ENCODE measurements around the gene AFAP1.
A peak's percentile ranks its signal among the peaks of the same experiment; 100 is the strongest.

The AFAP1 gene

DNA sequence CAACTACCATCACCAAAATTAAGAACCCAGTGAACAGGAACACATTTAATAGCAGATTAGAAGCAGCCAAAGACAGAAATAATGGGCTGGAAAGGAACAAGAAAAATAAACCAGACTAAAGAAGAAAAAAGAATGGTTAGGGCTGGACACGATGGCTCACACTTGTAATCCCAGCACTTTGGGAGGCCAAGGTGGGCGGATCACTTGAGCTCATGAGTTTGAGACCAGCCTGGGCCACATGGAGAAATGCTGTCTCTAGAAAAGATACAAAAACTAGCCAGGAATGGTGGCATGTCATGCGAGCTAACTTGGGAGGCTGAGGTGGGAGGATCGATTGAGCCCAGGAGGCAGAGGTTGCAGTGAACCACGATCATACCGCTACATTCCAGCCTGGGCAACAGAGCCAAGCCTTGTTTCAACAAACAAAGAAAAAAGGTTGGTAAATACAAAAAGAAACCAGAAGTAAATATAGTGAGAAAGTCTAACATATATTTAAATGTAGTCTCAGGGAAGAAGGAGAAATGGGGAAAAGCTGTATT lies 102.0 kb downstream of the AFAP1 start (continued):
- TF ChIP-seq, protein P1, sequence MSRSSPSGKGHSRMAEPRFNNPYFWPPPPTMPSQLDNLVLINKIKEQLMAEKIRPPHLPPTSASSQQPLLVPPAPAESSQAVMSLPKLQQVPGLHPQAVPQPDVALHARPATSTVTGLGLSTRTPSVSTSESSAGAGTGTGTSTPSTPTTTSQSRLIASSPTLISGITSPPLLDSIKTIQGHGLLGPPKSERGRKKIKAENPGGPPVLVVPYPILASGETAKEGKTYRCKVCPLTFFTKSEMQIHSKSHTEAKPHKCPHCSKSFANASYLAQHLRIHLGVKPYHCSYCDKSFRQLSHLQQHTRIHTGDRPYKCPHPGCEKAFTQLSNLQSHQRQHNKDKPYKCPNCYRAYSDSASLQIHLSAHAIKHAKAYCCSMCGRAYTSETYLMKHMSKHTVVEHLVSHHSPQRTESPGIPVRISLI (tag by site-specific recombination; IDR thresholded peaks at IDR 0.05): no peak
- no peak for TF ChIP-seq ZNF266 (tag by site-specific recombination; IDR thresholded peaks at IDR 0.05; ENCODE audit: low read depth)
- no peak for TF ChIP-seq HOXC10 (CRISPR knock-in tag; IDR thresholded peaks at IDR 0.05)

DNA sequence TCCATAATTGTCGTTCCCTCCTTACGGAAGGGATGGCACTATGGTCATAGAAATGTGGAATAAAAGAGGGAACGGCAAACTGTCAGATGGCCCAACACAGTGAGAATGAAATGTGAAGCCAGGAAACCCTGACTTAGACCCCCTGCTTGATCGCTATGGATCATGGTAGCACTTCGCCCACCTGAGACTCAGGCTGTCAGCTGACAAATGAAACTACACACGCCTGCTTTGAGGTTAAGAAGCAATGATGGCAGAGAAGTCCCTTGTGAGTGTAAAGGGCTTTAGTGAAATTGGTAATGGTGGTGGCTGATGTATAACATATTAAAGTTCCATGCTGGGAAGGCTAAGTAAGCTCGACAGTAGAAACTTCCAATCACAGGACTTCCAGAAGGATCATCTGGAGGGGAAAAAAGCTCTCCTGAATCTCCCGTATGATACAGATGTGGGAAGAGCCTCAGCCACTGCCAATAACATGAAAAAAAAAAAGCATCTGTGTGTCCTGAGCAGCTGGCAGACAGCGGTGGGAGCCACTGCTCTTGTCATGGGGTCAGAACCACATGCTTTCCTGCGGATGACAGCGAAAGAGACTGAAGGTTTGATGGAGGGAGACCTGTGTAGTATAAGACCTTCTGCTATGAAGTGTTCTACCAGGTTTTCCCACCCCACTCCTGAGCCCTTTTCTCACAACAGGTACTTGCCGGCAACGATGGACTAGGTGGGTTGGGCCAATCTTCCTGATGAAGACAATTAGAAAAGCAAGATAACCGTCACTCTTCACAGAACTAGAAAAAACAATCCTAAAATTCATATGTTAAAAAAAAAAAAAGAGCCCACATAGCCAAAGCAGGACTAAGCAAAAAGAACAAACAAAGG lies 107.6 kb downstream of the AFAP1 start:
- CTCF ChIA-PET: interaction anchor here (0.6 to 2.3 kb wide), 5 partner anchors 12 to 146 kb away, joined by 3 to 10 read pairs (median 5); no protein-coding TSS in a partner anchor
- no peak for TF ChIP-seq MYNN (tag by site-specific recombination; IDR thresholded peaks at IDR 0.05; ENCODE audit: borderline replicate concordance)
- TF ChIP-seq, protein P2, sequence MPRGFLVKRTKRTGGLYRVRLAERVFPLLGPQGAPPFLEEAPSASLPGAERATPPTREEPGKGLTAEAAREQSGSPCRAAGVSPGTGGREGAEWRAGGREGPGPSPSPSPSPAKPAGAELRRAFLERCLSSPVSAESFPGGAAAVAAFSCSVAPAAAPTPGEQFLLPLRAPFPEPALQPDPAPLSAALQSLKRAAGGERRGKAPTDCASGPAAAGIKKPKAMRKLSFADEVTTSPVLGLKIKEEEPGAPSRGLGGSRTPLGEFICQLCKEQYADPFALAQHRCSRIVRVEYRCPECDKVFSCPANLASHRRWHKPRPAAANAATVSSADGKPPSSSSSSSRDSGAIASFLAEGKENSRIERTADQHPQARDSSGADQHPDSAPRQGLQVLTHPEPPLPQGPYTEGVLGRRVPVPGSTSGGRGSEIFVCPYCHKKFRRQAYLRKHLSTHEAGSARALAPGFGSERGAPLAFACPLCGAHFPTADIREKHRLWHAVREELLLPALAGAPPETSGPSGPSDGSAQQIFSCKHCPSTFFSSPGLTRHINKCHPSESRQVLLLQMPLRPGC (tag by site-specific recombination; IDR thresholded peaks at IDR 0.05): no peak
- no peak for TF ChIP-seq ZNF239 (tag by site-specific recombination; IDR thresholded peaks at IDR 0.05)
- TF ChIP-seq ZNF707 (tag by site-specific recombination; IDR thresholded peaks at IDR 0.05): peak; percentile 65; the same call in 1 of the 2 replicates
- TF ChIP-seq ZNF768 (tag by site-specific recombination; IDR thresholded peaks at IDR 0.05): no peak
- Histone ChIP-seq H3K9me3 (ENCODE audit: control insufficient read depth, insufficient read depth, low read depth, low read length) (no peaks in the 10 kb centered on the region), H3K4me3 (ENCODE audit: low read depth, low read length) (no peak overlapping the region), H3K36me3 (ENCODE audit: control insufficient read depth in 2 of 2, insufficient read depth in 1 of 2, low read length in 2 of 2) (no peaks in the 10 kb centered on the region), H3K4me1 (ENCODE audit: control insufficient read depth, insufficient read depth, low read length) (no peaks in the 10 kb centered on the region), H3K27ac (ENCODE audit: extremely low read depth, low read depth, low read length) (no peak overlapping the region)
- POLR2A ChIA-PET: interaction anchor here (0.6 kb wide), 1 partner anchor 39 kb away, joined by 3 read pairs; no protein-coding TSS in a partner anchor

DNA sequence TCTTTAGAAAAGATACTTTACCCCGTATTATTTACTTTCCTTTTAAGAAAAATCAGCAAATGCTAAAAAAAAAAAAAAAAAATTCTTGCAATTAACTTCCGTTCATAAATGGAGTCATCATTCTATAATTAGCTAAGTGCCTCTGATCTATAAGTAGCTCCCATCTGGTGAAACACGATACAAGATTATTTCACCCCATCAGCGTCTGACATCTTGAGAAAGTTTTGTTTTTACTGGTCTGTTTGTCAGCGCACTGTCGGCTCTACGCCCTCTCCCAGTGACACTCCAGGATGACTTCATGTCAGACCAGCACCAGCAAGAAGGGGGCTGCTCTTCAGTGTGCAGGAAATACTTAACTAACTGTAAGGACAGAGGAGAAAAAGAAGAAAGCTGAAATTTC lies 108.3 kb downstream of the AFAP1 start:
- ChIA-PET POLR2A (interaction anchor here (0.6 kb wide), 1 partner anchor 40 kb away, joined by 3 read pairs; no protein-coding TSS in a partner anchor), CTCF (interaction anchor here (0.6 to 2.3 kb wide), 6 partner anchors 13 to 147 kb away, joined by 3 to 10 read pairs (median 4); no protein-coding TSS in a partner anchor)
- Histone ChIP-seq H3K4me1 (ENCODE audit: control insufficient read depth, insufficient read depth, low read length) (no peaks in the 10 kb centered on the region), H3K9me3 (ENCODE audit: control insufficient read depth, insufficient read depth, low read depth, low read length) (no peaks in the 10 kb centered on the region), H3K36me3 (ENCODE audit: control insufficient read depth in 2 of 2, insufficient read depth in 1 of 2, low read length in 2 of 2) (no peaks in the 10 kb centered on the region), H3K27ac (ENCODE audit: extremely low read depth, low read depth, low read length) (no peak overlapping the region), H3K4me3 (ENCODE audit: low read depth, low read length) (no peak overlapping the region)
- TF ChIP-seq ZNF629 (tag by site-specific recombination; IDR thresholded peaks at IDR 0.05) (peak; percentile 81), ZNF324 (tag by site-specific recombination; IDR thresholded peaks at IDR 0.05) (no peak), YY1 (tag by site-specific recombination; IDR thresholded peaks at IDR 0.05) (no peak), ZNF529 (tag by site-specific recombination; IDR thresholded peaks at IDR 0.05; ENCODE audit: insufficient replicate concordance) (no peak), SP3 (tag by site-specific recombination; IDR thresholded peaks at IDR 0.05) (no peak), ZNF433 (tag by site-specific recombination; IDR thresholded peaks at IDR 0.05; ENCODE audit: low read depth) (no peak), ZNF549 (tag by site-specific recombination; IDR thresholded peaks at IDR 0.05) (no peak), ZNF274 (IDR thresholded peaks at IDR 0.05; ENCODE audit: low read length) (no peak), ZNF274 (tag by site-specific recombination; IDR thresholded peaks at IDR 0.05; ENCODE audit: borderline replicate concordance) (no peak), ZNF138 (tag by site-specific recombination; IDR thresholded peaks at IDR 0.05; ENCODE audit: borderline replicate concordance) (no peak), OSR2 (tag by site-specific recombination; IDR thresholded peaks at IDR 0.05) (peak; percentile 81), ZNF366 (tag by site-specific recombination; conservative IDR thresholded peaks at IDR 0.05) (peak; percentile 68)
- TF ChIP-seq, protein P3, sequence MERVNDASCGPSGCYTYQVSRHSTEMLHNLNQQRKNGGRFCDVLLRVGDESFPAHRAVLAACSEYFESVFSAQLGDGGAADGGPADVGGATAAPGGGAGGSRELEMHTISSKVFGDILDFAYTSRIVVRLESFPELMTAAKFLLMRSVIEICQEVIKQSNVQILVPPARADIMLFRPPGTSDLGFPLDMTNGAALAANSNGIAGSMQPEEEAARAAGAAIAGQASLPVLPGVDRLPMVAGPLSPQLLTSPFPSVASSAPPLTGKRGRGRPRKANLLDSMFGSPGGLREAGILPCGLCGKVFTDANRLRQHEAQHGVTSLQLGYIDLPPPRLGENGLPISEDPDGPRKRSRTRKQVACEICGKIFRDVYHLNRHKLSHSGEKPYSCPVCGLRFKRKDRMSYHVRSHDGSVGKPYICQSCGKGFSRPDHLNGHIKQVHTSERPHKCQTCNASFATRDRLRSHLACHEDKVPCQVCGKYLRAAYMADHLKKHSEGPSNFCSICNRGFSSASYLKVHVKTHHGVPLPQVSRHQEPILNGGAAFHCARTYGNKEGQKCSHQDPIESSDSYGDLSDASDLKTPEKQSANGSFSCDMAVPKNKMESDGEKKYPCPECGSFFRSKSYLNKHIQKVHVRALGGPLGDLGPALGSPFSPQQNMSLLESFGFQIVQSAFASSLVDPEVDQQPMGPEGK (tag by site-specific recombination; IDR thresholded peaks at IDR 0.05): 0 out of 2 replicates have a peak, but pooled peaks have one; percentile 27
- TF ChIP-seq, protein P4, sequence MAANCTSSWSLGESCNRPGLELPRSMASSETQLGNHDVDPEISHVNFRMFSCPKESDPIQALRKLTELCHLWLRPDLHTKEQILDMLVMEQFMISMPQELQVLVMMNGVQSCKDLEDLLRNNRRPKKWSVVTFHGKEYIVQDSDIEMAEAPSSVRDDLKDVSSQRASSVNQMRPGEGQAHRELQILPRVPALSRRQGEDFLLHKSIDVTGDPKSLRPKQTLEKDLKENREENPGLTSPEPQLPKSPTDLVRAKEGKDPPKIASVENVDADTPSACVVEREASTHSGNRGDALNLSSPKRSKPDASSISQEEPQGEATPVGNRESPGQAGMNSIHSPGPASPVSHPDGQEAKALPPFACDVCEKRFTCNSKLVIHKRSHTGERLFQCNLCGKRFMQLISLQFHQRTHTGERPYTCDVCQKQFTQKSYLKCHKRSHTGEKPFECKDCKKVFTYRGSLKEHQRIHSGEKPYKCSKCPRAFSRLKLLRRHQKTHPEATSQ (tag by site-specific recombination; IDR thresholded peaks at IDR 0.05): no peak
- TF ChIP-seq, protein P5, sequence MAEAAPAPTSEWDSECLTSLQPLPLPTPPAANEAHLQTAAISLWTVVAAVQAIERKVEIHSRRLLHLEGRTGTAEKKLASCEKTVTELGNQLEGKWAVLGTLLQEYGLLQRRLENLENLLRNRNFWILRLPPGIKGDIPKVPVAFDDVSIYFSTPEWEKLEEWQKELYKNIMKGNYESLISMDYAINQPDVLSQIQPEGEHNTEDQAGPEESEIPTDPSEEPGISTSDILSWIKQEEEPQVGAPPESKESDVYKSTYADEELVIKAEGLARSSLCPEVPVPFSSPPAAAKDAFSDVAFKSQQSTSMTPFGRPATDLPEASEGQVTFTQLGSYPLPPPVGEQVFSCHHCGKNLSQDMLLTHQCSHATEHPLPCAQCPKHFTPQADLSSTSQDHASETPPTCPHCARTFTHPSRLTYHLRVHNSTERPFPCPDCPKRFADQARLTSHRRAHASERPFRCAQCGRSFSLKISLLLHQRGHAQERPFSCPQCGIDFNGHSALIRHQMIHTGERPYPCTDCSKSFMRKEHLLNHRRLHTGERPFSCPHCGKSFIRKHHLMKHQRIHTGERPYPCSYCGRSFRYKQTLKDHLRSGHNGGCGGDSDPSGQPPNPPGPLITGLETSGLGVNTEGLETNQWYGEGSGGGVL (tag by site-specific recombination; IDR thresholded peaks at IDR 0.05): no peak
